Kidney epithelial cell (primary cell): Measurements from ENCODE around the gene TAF4. TPM values are rescaled to one million over a fixed set of nuclear protein-coding genes. Genes with fewer than 3 reads are reported as not detected.

ENCODE experiments used
- DNase-seq: peaks from one replicate; pipeline ENCODE4 v3.0.0-alpha.2; 2010; ENCODE audit warnings: low read depth
- H3K27me3 ChIP-seq: 2 replicates; pipeline ENCODE4 v1.6.0; 2011; ENCODE audit warnings: low read length; ENCODE audit not compliant: control insufficient read depth, insufficient read depth
- H3K36me3 ChIP-seq: 2 replicates; pipeline ENCODE4 v1.5.1; 2011; ENCODE audit warnings: low read length; ENCODE audit not compliant: control insufficient read depth, insufficient read depth
- H3K4me3 ChIP-seq: 2 replicates; pipeline ENCODE4 v1.5.1; 2011; ENCODE audit warnings: low read depth, mild to moderate bottlenecking, control low read depth, low read length
- total RNA-seq: library from RNA; depleted of rRNA; stranded (reverse); fragments of >200 nt; gene quantifications from 2 replicates; pipeline ENCODE4 v1.2.3, GENCODE V29; 2015
- TF ChIP-seq, protein P1 (sequence below): IDR thresholded peaks from 2 replicates; pipeline ENCODE4 v1.5.1; 2011; ENCODE audit warnings: mild to moderate bottlenecking, moderate library complexity, low read length, control low read depth, inconsistent platforms; ENCODE audit not compliant: insufficient read depth, poor library complexity, severe bottlenecking

TAF4 gene
- total RNA-seq, 1 donor from 2014 or later: 5.9 TPM

DNA sequence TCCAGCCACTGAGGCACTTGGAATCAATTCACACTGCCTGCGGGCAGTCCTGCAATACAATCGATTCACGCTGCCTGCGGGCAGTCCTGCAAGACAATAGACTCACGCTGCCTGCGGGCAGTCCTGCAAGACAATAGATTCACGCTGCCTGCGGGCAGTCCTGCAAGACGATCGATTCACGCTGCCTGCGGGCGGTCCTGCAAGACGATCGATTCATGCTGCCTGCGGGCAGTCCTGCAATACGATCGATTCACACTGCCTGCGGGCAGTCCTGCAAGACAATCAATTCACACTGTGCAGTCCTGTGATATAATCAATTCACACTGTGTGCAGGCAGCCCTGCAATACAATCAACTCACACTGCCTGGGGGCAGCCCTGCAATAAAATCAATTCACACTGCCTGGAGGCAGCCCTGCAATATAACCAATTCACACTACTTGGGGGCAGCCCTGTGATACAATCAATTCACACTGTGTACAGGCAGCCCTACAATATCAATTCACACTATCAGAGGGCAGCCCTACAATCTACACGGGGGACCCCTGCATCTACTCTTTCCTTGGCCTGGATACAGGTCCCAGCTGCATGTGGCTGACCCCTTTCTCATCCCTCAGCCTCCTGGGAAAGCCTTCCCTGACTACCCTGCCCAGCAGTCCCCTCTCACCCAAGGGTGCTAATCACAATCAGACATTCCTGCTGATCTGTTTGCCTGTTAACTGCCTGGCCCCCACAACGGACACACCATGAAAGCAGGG, 10.4 kb downstream of the TAF4 start:
- no peak for DNase-seq
- Histone ChIP-seq H3K36me3 (no peaks in the 10 kb centered on the region), H3K4me3 (no peak overlapping the region), H3K27me3 (no peaks in the 10 kb centered on the region)
- TF ChIP-seq, protein P1, sequence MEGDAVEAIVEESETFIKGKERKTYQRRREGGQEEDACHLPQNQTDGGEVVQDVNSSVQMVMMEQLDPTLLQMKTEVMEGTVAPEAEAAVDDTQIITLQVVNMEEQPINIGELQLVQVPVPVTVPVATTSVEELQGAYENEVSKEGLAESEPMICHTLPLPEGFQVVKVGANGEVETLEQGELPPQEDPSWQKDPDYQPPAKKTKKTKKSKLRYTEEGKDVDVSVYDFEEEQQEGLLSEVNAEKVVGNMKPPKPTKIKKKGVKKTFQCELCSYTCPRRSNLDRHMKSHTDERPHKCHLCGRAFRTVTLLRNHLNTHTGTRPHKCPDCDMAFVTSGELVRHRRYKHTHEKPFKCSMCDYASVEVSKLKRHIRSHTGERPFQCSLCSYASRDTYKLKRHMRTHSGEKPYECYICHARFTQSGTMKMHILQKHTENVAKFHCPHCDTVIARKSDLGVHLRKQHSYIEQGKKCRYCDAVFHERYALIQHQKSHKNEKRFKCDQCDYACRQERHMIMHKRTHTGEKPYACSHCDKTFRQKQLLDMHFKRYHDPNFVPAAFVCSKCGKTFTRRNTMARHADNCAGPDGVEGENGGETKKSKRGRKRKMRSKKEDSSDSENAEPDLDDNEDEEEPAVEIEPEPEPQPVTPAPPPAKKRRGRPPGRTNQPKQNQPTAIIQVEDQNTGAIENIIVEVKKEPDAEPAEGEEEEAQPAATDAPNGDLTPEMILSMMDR: no peak

DNA sequence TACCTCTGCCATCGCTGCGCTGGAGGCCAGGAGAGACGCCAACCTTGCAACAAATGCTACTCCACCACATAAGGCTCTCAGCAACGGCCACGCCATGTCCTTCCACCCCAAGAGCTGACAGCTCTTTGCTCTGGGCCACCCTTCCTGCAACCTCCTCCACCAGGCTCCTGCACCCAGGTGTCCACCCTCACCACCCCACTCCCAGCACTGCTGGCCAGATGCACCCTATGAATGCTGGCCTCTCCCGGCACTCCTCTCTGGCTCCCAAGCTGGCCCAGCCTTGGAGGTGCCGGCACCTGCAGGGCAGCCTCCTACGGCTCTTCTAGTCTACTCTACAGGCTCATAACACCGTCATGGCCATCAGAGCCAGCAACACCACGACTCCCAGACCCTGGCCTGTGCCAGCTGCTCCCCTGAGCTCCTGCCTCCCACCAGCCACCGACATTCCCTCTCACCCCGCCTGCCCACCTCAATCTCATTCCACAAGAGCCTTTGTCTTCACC, 11.2 kb downstream of the TAF4 start:
- Histone ChIP-seq H3K4me3 (no peak overlapping the region), H3K27me3 (no peaks in the 10 kb centered on the region), H3K36me3 (no peaks in the 10 kb centered on the region)
- TF ChIP-seq, protein P1: no peak
- no peak for DNase-seq

DNA sequence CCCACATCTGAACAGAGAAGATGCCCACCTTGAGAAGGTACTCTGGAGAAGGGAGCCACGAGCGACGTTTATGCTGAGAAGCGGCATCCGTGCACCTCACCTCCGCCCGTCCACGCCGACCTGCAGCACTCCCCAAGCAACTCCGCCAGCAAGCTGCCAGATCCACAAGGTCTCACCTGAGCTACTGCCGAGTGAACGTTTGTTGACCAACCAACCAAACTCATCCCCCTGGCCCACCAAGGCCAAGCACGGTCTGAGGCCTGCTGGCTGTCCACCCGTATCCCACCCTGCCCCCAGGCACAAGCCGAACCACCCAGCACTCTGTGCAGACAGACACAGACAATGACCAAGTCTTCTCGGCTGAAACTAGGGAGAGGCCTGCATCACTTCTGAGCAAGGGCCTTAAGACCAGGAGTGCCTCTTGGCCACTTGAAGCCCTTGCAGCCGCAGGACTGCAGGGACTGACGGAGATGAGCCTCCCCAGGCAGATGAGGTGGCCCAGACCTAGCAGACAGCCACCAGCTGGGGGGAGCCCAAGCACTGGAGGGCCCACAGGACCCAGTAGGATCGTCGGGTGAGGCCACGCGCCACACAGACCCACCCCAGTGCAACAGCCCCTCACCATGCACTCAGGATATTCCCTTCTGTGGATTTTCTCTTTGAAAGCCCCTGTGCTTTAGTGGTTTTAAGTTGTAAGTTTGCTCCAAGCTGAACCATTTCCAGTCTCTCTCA, 12.1 kb downstream of the TAF4 start:
- Histone ChIP-seq H3K27me3 (no peaks in the 10 kb centered on the region), H3K36me3 (no peaks in the 10 kb centered on the region), H3K4me3 (no peak overlapping the region)
- DNase-seq: no peak
- TF ChIP-seq, protein P1: no peak

DNA sequence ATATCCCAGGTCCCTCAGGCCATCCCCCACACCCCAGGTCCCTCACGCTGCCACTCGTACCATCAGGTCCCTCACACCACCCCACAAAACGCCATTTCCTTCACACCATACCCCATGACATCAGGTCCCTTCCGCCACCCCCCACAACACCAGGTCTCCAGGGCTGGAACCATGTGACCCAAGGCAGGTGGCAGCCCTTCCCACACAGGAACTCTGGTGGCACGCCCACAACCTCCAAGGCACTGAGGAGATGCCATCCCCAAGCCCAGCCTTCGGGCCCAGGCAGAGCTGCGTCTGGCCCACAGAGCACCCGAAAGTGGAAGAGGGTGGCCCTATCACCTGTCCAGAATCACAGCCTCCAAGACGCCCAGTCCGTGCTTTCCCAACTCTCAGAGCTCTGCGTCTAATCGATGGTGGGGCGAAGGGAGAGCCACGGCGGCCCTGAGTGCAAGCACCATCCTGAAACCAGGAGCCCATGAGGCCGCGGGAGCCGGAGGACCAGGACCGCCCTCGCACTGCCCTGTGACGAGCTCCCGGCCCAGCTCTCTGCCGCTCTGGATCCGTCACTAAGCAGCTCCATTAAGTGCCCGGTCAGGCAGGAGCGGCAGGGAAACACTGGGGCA, 12.7 kb downstream of the TAF4 start:
- H3K27me3 ChIP-seq: no peaks in the 10 kb centered on the region
- no peaks in the 10 kb centered on the region for H3K36me3 ChIP-seq
- no peak overlapping the region for H3K4me3 ChIP-seq
- TF ChIP-seq, protein P1: no peak
- DNase-seq: no peak

DNA sequence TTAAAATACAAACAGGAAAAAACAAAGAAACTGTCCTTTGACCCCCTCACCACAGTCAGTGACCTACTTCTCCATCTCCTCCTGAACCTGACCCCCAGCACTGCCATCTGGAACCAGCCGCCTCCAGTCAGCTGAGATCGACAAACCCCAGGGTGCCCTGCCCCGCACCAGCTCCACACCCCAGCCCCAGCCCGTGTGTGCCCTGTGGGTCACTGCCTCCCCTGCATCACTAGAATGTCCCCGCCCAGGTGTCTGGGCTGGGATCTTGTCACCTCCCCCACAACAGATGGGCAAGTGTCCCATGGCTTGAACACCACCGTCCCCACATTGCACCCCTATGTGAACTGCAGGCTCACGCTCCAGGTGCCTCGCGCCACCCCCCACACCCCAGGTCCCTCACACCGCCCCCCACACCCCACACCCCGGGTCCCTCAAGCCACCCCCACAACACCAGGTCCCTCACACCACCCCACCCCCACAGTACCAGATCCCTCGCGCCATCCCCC, 13.3 kb downstream of the TAF4 start:
- Histone ChIP-seq H3K27me3 (no peaks in the 10 kb centered on the region), H3K4me3 (no peak overlapping the region), H3K36me3 (no peaks in the 10 kb centered on the region)
- TF ChIP-seq, protein P1: no peak
- no peak for DNase-seq
